ENCODE measurements around the gene CHRD. TPM values are rescaled to one million over a fixed set of nuclear protein-coding genes. Genes with fewer than 3 reads are reported as not detected.

Gene CHRD
- total and polyA plus RNA-seq, 9 of the 15 experiments (the other 6 are each of a cell fraction or from before 2014, with no cell fraction given) = 0.11 to 1.3 (median 0.59) TPM; not detected in 3

- TF ChIP-seq ZNF584 (CRISPR knock-in tag; IDR thresholded peaks at IDR 0.05; ENCODE audit: low read depth) = no peak
- TF ChIP-seq SRSF3 (IDR thresholded peaks at IDR 0.05; ENCODE audit: insufficient read depth, low read length) = no peak
- TF ChIP-seq TAL1 (IDR thresholded peaks at IDR 0.05) = peak; percentile 38; the same call in 1 of the 2 replicates
- no peak for TF ChIP-seq ZNF668 (CRISPR knock-in tag; IDR thresholded peaks at IDR 0.05)
- no peak for TF ChIP-seq ASH1L (IDR thresholded peaks at IDR 0.05; ENCODE audit: borderline replicate concordance, low read depth, partially characterized antibody)
- peak; percentile 60 for TF ChIP-seq CBFA2T2 (conservative IDR thresholded peaks at IDR 0.05)
- no peak for TF ChIP-seq E2F6 (IDR thresholded peaks at IDR 0.05; ENCODE audit: borderline replicate concordance in 1 of 2, extremely low read depth in 1 of 2, insufficient read depth in 1 of 2, insufficient read length in 1 of 2, low read depth in 1 of 2, low read length in 1 of 2, poor library complexity in 1 of 2, severe bottlenecking in 1 of 2)
- no peak for TF ChIP-seq POLR2A (conservative IDR thresholded peaks at IDR 0.05)
- no peak for TF ChIP-seq ZNF134 (CRISPR knock-in tag; conservative IDR thresholded peaks at IDR 0.05)
- TF ChIP-seq ARID1B (IDR thresholded peaks at IDR 0.05) = no peak; the same call in 1 of the 2 replicates
- no peak for TF ChIP-seq ZNF23 (CRISPR knock-in tag; IDR thresholded peaks at IDR 0.05)
- TF ChIP-seq ZNF449 (CRISPR knock-in tag; IDR thresholded peaks at IDR 0.05) = no peak
- TF ChIP-seq CTCFL (IDR thresholded peaks at IDR 0.05; ENCODE audit: borderline replicate concordance, insufficient read depth, low read depth, low read length, poor library complexity, severe bottlenecking) = no peak
- TF ChIP-seq MCM3 (IDR thresholded peaks at IDR 0.05) = no peak
- TF ChIP-seq SLC30A9 (CRISPR knock-in tag; IDR thresholded peaks at IDR 0.05) = no peak
- no peak for TF ChIP-seq ILK (tag; IDR thresholded peaks at IDR 0.05; ENCODE audit: borderline replicate concordance, low read depth)
- TF ChIP-seq NUFIP1 (IDR thresholded peaks at IDR 0.05; ENCODE audit: partially characterized antibody) = no peak
- TF ChIP-seq PTTG1 (tag; IDR thresholded peaks at IDR 0.05; ENCODE audit: low read depth) = no peak
- TF ChIP-seq KLF10 (CRISPR knock-in tag; IDR thresholded peaks at IDR 0.05) = no peak
- TF ChIP-seq TCF3 (CRISPR knock-in tag; IDR thresholded peaks at IDR 0.05) = peak; percentile 73
- TF ChIP-seq MYC (IDR thresholded peaks at IDR 0.05; ENCODE audit: low read depth, low read length) = no peak
- no peak for TF ChIP-seq MYC (CRISPR knock-in tag; IDR thresholded peaks at IDR 0.05; ENCODE audit: borderline replicate concordance, low read depth)
- TF ChIP-seq RBM39 (optimal IDR thresholded peaks at IDR 0.05; ENCODE audit: low read depth, low read length) = no peak
- TF ChIP-seq HDAC2 (IDR thresholded peaks at IDR 0.05) = no peak
- TF ChIP-seq KLF16 (IDR thresholded peaks at IDR 0.05) = peak; percentile 66
- TF ChIP-seq ZBTB17 (CRISPR knock-in tag; IDR thresholded peaks at IDR 0.05) = no peak
Observed at GRCh38 chr3:184405075-184406030, 25.5 kb downstream of the CHRD start (continued).

Measured in K562 (cell line).